HG02588 (cell line): ENCODE results near the gene CLCA1.

ENCODE experiments used
- ATAC-seq: cut with Tn5 transposase; IDR thresholded peaks from one replicate; pipeline ENCODE4 v1.9.1; 2021; ENCODE audit warnings: mild to moderate bottlenecking, moderate library complexity; ENCODE audit not compliant: unreplicated experiment

CLCA1 gene

DNA sequence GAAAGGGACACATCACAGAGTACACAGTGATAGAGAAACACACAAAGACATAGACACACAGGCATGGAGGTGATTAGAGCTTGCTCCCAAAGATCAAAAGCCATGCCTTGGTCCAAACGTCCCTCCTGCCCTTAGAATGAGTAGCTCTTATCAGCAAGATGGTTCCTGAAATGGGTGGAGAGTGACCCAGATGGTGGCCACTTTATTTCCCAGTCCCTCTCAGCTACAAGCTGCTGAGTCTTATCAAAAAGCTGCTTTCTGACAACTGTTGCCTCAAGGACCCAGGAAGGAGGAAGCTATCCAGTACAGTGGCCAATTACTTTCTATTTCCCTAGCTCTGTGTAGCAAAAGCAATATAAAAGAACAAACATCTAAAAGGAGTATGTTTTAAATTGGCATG, 7.7 kb upstream of the CLCA1 start:
- ATAC-seq, result no peak

DNA sequence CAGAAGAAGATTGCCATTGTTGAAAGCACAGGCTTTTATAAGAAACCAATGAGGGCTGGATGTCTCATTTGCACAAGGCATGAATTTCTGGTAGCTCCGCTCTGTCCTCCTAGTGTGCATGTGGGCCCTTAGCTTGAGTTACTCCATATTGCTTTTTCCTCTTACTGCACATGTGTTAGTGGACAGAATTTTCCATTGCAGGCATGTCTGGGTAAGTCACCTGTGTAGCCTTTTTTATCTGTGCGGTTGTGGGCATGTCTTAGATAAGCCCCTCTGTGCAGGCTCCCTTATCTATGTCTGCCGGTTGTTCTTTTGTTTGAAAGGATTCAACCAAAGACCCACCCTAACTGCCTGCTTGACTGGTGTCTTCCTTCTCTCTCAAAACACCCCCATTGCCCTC, 7.2 kb upstream of the CLCA1 start:
- ATAC-seq, result no peak

DNA sequence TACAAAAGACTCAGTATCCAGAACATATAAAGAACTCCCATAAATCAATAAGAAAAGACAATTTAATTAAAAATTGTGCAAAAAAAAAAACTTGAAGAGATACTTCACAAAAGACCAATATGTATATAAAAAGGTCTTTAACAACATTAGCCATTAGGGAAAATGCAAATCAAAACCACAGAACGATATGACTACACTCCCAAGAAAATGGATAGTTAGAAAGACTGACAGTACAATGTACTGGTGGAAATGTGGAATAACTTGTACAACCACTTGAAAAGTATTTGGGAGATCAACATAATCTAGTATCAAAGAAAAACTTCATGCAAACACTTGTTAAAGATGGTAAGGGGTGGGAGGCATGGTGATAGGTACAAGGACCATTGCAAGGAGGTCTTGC, 3.9 kb upstream of the CLCA1 start:
- ATAC-seq, result no peak

DNA sequence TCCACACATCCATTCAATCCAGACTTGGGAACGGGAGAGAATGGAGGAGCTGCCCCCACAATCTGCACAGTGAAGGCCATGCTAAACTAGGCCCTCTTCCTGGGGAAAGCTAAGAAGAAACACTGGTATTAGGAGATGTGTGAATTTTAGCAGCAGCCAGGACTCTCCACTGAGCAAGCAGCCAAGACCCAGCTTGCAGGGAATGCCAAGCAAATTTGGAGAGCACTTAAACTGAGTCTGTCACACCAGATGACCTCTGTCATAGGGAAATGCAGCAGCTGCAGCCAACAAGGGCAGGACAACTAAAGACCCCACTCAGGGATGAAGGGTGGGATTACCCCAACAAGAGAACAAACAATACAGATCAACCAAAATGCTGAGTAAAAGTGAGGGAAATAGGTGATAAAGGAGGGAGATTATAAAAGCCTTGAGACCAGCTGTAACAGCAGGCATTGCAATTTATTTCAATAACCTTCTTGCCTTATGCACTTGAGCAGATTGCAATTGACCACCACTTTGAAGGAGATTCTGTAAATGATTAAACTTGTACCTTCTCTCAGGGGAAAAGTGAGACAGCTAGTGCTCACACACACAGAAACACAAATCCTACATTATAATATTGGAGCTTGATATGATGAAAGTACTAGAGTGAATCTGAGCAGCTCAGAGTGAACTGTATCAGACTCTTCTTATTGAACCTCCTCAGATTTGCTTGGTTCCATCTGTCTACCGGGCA, 2.5 kb upstream of the CLCA1 start:
- no peak for ATAC-seq

DNA sequence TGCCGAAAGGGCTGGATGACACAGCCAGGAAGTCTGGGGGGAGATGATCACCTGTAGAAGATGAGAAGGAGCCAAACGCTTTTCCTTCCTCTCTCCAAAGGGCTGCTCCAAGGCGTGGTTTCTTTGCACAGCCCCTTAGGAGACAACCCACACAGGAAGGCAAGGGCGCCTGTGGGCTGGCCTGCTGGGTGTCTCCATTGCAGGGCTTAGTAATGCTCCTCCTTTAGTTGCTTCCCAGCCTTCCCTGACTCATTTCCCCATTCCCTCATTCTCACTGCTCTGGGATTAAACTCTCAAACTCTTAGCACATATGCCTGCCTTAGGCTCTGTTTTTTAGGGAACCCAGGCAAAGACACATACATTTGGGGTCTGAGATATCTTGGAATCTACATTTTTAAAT, 1.7 kb upstream of the CLCA1 start:
- no peak for ATAC-seq

DNA sequence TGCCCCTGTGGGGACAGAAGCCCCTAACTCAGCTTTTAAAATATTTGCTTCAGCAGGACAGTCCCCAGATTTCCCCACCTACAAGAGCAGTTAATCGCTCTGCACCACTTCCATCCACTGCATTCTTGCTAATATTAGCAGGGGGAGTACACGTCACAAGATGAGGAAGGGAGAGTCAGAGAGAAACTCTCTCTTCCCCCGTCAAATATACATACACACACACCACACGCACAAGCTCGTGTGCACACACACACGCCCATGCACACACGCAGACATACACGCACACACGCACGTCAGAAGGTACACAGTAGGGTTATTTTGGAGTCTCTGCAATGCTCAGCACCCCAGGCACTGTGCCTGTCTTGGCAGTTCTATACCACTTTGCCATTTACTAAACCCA, 2.1 kb downstream of the CLCA1 start:
- ATAC-seq, result no peak

DNA sequence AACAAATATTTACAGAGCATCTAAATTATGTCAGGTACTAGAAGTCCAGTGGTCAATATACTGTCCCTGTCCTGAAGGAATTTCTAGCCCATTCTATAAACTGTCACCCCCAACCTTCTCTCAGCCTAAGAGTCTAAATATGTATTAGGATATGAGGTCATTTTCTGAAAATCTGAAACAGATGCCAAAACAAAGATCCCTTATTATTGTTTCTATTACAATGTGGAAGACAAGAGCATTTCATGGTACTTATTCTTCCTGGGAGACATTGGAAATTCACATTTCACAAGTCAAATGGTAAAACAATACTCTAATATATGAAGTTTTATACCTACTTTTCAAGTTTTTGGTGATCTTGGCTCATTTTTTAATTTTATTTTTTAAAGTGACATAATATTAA, 2.6 kb downstream of the CLCA1 start:
- no peak for ATAC-seq

DNA sequence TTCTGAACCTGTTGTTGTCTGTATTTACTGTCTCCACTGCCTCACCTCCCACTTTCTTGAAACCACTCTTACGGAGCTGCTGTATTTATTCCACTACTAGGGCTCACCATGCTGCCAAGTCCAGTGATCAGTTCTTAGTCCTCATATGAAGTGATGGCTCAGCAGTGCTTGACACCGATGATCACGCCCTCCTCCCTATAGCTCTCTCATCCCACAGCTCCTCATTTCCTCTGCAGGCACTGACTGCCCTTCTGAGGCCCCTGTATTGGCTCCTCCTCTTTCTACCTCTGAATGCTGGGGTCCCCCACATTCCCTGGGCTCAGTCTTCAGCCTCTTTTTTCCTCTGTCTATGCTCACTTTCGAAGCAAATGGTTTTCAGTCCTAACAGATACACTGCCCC, 3.4 kb downstream of the CLCA1 start:
- ATAC-seq, result no peak

DNA sequence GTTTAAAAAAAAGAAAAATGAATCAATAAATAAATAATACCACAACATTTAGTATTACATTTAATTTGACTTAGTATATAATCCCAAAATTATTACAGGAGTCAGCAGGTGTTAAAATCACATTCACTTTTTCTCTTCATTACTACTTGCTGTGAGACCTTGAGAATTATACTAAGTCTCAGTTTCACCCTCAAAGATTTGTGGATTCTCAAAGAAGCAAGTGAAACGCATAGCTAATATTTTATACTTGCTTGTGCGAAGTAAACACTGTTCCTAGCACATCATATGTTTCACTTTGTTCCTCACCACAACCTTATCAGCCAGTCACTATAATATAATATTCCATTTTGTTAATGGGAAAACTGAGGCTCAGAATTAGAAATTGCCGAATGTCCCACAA, 4.0 kb downstream of the CLCA1 start:
- no peak for ATAC-seq

DNA sequence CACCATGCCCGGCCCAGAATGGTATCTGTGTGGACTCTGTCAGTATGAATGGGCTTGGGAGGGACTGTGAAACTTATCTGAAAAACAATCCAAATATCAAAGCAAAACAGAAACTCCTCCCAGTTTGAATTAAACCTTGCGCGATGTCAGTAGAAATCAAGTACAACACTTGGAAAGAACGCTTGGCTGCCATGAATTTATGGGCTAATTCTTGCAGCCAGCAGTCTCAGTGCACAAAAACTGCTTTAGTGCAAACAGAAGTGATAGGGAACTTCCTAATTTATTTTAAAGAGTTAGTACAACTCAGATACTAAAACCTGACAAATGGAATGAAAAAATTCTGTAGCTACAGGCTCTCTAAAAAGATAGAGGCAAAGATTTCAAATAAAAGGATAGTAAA, 8.5 kb downstream of the CLCA1 start:
- ATAC-seq, result no peak

DNA sequence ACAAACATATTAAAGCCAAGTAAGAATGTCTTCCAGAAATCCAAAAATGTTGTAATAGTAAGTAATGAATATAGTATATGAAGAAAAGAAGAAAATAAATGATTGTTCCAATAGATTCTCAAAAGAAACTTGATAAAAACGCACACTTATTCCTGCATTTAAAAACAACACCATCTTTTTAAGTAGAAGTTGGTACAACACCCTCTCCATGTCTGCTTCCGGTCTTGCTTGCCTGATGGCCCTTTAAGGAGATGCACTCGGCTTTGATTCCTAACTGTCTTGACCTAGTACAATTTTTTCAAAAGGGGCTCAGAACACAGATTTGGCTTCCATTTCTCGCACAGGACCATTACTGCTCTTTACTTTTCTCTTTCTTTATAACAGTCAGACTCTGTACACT, 9.0 kb downstream of the CLCA1 start:
- ATAC-seq, result no peak

DNA sequence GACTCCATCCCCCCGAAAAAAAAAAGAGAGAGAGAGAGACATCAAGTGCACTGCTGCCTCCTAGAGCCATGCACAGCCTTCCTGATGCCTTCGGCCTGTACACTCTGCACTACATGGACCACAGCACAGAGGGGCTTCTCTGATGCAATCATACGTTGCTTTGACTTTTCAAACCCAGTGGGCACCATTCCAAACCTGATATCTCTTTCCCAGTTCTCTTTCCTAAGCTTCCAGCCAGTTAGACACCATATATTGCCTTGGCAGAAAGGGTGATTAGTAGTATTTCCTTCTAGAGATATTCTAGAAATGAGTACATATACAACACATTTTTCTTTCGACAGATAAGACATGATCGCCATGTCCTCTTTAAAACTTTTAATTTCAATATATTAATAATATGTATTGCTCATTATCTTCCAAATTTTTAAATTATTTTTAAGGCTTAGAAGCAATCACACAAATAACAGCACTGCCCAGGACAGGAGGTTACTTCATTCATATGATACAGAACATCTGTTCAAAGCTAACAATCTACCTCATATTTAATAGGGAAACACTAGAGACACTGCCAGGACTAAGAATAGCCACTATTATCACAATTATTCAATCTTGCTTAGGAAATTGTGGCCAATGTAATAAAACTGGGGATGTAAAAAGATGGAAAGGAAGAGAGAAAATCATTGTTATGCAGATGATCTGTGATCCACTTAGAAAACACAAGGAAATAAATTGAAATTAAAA, 9.9 kb downstream of the CLCA1 start:
- ATAC-seq, result no peak

DNA sequence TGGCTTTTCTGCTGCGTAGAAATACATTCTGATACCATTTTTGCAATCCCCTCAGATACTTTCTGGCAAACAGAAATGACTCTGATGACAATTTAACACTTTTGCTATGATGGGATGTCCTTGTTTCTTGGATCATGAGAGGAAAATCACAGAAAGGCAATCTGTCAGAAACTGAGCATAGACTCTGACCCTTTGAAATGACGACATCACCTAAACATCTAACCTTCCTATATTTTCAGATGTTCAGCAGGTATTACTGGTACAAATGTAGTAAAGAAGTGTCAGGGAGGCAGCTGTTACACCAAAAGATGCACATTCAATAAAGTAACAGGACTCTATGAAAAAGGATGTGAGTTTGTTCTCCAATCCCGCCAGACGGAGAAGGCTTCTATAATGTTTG, 13.2 kb downstream of the CLCA1 start:
- ATAC-seq, result no peak

DNA sequence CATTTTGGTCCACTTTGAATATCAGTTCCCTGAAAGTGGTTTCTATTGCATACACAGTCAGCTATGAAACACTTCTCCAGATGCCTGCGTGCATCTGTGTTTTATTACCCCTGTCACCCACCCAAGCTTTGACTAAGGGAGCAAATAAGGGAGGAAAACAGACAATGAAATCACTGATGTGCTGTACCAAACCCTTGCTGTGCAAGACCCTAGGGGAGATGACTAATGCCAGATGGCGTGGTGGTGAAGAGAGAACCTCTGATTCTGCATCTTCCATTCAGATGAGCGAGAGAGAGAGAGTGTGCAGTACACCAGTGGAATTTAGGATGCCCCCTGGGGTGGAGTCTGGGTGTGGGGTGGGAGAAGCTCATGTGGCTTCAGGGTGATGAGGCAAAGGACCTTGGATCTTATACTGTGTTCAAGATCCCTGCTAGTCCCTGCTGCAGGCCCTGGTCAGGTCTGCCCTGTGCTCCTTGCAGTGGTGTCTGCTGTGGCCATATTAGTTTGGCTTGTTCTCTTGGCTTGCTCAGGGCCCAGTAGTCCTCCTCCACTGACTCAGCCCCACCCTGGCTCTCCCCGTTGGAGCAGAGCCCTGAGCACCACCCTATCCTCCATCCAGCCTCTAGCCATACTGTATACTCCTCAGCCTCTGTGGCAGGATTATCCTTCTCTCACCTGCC, 18.5 kb downstream of the CLCA1 start:
- no peak for ATAC-seq

DNA sequence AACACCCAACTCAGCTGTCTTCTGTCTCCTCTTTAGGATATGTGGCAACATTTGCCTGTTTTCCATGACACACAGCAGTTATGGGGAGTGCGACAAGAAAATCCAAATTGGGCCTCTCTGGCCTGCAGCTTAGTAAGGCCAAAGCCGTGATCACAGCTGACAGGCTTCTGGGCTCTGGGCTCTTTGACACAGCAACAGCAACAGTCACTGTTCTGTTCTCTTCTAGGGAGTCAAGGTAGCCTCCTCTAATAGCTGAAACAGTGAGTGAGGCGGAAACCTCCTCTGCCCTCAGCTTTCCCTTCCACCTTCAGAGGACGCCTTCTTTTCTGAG, 19.0 kb downstream of the CLCA1 start:
- ATAC-seq, result no peak

DNA sequence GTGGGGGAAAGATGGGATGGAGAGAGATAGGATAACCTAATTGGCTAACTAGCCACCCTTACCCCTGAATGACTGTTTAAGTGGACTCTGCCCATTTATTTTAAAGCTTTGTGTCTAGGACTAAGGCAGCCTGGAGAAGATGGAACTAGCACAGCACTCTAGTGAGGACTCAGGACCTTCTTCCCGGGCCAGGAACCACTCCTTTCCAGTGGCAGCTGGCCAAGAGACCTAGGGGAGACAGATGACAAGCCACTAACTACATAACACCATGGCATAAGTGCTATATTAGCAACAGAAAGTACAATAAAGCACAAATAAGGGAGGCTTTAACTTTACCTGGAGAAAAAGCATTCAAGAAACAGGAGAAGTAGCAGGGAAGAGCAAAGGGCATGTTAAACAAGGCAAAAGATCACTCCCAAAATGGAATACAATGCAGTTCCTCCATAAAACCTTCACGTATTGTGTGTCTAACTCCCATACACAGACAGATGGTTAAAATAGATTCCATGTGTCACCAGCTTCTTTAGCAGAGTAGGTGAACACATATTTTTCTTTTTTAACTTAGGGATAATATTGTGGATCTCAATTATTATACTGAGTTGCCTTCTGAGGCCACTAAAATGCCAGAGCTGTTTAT, 20.6 kb downstream of the CLCA1 start:
- ATAC-seq, result no peak

DNA sequence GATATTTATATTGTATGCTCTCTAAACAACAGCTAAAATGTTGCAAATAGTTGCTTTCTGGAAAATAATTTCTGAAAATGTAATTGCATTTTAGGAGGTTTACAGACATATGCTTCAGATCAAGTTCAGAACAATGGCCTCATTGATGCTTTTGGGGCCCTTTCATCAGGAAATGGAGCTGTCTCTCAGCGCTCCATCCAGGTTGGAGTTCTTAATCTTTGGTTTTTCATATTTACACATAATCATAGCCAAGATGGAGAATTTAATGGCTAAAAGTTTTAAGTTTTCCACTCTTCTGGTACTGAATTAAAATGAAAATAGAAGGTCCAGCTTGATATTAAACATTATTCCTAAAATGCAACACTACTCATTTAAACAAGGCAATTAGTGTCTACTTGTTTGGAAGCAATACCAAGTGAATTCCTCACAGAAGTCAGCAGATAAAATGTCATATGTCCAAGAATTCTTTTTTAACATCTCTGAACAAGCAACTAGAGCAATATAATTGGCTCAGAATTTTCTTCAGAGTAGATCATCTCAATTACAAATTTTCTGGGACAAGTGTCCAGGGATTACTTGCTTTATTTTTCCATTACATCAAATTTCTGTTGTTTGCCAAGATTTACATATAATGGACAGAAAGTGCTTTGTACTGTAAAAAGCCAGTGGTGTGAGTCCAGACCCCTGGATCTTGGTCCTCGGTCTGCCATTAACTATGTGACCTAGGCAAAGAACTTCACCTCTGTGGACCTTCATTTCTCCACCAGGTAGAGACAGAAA, 22.6 kb downstream of the CLCA1 start:
- ATAC-seq, result no peak

DNA sequence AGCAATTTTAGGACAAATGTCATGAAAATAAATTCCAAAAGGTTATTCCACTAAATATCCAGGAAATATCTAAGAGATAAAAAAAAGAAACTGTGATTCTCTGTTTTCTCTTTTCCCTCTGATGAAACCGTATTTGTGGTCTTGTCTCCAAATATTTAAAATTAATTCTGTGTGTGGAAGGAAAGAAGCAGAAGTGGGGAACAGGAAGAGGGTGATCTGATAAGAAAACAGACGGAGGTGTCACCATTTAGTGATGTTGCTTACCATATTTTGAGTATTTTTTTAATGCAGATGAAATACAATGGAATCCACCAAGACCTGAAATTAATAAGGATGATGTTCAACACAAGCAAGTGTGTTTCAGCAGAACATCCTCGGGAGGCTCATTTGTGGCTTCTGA, 29.6 kb downstream of the CLCA1 start:
- ATAC-seq, result no peak

DNA sequence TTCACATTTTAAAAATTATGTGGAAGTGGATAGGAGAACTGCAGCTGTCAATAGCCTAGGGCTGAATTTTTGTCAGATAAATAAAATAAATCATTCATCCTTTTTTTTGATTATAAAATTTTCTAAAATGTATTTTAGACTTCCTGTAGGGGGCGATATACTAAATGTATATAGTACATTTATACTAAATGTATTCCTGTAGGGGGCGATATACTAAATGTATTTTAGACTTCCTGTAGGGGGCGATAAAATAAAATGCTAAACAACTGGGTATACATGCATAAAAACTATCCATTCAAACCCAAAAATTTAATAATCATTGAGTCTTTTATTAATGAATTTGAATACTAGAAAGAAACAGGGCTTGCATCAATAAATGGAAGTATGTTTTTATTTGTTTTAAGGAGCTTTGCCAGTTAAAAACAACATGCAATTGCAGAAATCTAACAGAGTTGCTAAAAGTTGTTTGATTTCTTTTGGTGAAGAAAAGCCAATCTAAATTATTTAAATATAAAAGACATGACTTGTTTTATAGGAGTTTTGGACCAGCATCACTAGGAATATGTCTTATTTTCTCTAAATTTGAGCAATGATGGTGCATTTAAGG, 31.4 kb downstream of the CLCA1 start:
- no peak for ATAC-seq

DNA sequence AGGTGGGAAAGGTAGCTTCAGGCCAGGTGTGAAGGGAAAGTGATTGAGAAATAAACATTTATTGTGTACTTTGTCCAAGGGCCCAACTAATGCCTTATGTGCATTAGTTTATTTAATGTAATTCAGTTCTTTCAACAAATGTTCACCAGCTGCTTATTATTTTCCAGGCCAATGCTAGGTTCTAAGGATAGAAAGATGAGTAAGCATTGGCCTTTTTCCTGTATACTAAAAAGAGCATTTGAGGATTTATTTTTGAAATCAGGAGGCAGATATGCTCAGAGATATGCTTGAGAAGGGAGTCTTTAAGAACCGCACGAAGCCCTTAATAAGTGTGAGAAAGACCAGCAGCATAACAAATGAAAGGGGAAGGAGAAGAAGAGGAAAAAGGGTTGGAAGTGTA, 32.0 kb downstream of the CLCA1 start:
- ATAC-seq, result no peak
